ENCODE data around the gene ASAP3.

The ASAP3 gene

DNA sequence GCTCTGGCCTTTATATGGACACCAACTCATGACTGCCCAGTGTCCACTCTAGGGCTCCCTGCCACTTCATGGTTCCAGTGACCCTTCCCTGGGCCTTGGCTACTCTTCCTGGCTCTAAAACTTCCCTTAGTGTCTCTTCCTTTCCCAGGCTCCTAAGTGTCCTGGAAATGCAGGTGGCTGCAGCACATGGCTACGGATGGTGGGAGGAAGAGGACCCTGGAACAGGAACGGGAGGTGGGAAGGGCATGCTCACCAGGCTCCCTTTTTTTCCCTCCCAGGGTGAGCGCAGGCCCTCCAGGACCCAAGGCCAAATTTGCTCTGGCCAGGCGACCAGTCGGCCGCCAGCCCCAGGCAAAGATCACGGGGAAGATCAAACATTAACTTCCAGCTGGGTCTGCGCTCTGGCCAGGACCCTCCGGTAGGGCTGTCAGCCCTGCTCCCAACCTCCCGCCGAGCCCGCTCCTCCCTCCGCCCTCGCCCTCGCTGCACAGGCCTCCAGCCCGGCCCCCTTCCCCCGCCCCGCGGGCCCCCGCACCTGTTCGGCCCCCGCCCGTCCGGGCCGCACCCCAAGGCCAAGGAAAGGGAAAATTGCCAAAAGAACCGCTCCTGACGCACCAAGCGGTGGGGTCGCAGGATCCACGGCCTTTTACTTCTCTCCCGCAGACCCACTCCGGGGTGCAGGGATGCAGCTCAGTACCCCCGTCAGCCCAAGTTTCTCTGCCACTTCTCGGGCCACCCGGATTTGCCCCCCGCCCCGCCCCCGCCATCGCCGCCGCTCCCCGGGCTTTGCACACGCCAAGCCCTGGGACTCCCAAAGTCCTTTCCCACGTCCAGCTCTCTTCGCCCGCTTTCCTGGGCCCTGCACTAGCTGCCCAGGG is 60.3 kb downstream of the ASAP3 start:
- no peak for DNase-seq (ENCODE audit: low read depth)

DNA sequence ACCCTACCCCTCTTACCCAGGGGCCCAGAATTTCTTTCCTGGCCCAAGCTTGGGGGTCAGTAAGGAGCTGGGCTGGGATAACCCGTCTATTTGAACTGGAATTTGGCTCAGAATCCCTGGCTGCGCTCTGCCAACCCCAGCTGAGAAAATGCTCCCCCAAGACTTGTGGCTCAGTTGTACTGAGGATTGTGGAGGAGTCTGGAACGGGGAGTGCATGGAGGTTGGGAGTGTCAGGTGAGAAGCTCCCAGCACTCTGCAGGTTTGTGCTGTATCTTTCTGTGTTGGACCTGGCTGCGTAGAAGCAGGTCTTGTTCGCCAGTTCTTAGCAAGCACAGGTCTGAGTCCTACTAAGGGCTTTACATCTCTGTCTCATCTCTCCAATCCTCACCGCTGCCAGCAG is 61.0 kb downstream of the ASAP3 start:
- DNase-seq (ENCODE audit: low read depth): no peak

- peak; percentile 28 for DNase-seq (ENCODE audit: low read depth)
Observed at GRCh38 chr1:23422241-23422877, 61.6 kb downstream of the ASAP3 start.

DNA sequence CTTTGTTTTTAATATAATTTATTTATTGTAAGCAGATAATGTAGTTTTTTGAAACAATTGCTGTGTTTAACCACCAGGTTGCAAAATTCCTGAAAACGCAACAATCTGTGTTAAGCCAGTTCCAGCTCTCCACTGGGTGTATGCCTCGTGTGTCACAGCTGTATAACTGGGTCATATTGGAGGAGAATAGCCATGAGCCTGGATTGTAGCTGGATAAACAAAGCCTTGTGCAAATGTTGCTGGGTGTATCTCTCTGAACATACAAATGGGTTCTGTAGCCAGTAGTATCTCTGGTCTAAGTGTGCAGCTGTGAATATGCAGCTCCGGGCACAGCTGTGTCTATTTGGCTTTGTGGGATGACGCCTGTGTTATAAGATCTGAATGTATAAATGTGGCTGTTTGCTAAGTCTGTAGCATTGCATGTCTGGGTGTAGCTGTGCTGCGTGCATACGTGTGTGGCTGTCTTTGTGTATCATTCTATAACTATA is 62.2 kb downstream of the ASAP3 start:
- no peak for DNase-seq (ENCODE audit: low read depth)

- DNase-seq (ENCODE audit: low read depth): no peak
Observed at GRCh38 chr1:23421343-23421742, 62.6 kb downstream of the ASAP3 start.

GRCh38 chr1:23420778-23421177 is 63.2 kb downstream of the ASAP3 start:
- no peak for DNase-seq (ENCODE audit: low read depth)

DNA sequence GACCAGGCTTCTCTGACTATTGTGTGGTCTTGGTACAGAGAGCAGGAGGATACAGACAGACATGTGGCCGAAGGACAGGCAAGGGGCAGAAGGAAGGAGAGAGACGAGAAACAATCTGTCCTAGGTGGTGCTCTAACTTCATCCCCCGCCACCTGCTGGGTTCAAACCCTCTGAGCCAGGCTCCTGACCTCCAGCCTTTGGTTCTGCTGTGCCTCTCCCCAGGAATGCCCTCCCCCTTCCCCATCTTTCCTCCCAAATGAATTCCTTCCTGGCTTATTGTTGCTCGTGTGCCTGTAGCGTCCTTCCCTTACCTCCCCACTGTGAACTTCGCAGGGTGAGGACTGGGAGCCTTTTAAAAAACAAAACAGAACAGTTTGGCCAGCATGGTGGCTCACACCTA is 64.8 kb downstream of the ASAP3 start:
- DNase-seq (ENCODE audit: low read depth): no peak

GRCh38 chr1:23417570-23417969 is 66.4 kb downstream of the ASAP3 start:
- DNase-seq (ENCODE audit: low read depth): no peak

DNA sequence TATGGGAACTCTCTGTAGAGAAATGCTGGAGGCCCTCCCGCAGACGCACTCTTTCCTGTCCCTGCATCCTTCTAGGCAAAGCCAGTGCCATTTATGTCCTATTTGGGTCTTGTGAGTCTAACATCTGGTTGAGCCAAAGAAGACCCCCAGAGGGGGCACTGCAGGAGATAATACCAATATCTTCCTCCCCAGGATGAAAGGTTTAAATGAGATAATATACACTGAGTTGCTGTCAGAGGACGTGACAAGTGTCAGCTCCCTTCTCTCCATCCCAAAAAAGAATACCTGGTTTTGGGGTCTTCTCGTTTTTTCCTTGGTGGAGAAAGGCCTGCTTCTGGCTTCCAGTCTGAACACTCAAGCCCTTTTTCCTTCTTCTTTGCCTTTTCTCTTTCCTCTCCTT is 67.0 kb downstream of the ASAP3 start:
- DNase-seq (ENCODE audit: low read depth): no peak

DNA sequence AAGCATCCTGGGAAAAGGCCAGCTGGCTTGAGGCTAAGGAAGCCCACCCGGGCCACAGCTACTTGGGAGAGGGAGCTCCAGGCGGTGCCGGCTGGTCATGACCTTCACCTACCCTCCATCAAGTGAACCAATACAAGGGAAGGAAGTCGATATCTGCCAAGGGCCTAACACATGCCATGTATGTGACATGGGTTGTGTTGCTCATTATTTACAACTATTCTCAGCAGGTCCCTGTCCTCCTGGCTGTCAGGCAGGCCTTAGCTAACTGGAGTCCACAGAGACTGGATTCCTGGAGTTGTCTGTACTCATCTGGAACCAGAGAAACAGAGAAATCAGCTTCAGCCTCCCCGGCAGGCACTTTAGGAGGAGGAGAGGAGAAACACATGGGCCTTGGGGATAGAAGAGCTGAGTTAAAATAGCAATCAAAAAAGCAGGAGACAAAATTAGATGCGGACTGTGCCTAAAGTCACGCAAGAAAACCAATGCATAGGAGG is 75.1 kb downstream of the ASAP3 start:
- no peak for DNase-seq (ENCODE audit: low read depth)

- DNase-seq (ENCODE audit: low read depth): no peak
Observed at GRCh38 chr1:23407016-23407630, 76.9 kb downstream of the ASAP3 start.

DNA sequence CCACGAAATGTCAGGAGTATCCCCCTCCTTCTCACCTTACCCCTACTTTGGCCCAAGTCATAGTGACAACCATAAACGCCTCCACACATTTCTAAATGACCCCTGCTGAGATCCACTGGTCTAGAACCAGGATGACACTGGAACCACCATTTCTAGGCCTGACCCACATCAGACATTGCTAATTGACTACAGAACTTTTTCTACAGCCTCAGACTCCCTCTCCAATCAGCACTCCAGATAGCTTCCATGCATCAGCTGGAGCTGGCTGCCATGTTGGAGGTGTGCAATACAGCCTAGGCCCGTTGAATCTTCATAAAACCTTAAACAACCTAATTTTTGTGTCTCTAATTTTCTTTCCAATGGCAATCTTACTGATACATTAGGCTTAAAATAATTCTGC is 78.0 kb downstream of the ASAP3 start:
- DNase-seq (ENCODE audit: low read depth): no peak

GRCh38 chr1:23403735-23404486 is 80.1 kb downstream of the ASAP3 start:
- peak; percentile 80 for DNase-seq (ENCODE audit: low read depth)

GRCh38 chr1:23403355-23403734 is 80.6 kb downstream of the ASAP3 start:
- no peak for DNase-seq (ENCODE audit: low read depth)

- no peak for DNase-seq (ENCODE audit: low read depth)
Observed at GRCh38 chr1:23403038-23403336, 81.0 kb downstream of the ASAP3 start.

DNA sequence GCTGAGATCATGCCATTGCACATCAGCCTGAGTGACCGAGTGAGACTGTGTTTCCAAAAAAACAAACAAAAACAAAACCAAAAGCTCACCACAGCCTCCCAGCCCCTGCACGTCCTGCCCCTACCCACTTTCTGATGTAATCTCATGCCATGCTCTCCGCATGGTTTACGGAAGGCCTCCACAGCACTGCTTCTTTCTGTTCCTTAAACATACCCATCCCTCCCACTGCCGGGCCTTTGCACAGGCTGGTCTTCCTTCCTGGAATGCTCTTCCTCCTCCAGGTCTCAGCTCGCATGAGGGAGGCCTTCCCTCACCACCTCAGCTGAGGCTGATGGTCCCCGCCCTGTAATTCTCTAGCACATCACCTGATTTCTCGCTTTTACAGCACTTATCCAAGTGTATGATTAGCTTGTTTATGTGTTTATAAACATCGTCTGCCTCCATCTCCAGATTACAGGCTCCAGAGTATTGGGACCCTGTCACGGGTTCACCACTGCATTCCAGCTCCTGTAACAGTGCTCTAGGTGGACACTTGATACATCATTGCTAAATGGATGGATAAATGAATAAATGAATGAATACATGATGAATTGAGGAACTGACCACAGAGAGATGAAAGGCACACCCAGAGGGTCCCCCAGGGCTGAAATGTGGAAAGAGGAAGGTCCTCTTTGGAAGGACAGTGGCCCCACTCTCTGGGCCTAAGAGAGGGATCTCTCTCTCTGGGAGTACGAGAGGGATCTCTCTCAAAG is 81.5 kb downstream of the ASAP3 start:
- DNase-seq (ENCODE audit: low read depth): no peak

DNA sequence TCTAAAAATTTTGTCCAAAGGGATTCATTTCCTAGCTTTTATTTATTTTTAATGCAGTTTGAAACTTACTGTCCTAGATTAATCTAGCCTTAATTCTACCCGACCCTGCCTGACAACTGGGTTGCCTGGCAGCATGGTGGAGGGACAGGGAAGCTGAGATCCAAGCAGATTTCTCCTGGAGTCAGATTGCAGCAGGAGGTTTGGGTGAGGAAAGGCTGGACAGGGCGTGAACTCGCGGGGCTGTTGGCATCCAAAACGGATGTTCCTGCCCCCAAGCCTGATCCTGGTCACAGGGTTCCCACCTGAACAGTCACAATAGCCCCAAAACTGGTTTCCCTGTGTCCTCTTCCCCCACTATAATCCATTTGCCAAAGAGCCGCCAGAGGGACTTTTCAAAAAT is 82.7 kb downstream of the ASAP3 start:
- DNase-seq (ENCODE audit: low read depth): no peak

DNA sequence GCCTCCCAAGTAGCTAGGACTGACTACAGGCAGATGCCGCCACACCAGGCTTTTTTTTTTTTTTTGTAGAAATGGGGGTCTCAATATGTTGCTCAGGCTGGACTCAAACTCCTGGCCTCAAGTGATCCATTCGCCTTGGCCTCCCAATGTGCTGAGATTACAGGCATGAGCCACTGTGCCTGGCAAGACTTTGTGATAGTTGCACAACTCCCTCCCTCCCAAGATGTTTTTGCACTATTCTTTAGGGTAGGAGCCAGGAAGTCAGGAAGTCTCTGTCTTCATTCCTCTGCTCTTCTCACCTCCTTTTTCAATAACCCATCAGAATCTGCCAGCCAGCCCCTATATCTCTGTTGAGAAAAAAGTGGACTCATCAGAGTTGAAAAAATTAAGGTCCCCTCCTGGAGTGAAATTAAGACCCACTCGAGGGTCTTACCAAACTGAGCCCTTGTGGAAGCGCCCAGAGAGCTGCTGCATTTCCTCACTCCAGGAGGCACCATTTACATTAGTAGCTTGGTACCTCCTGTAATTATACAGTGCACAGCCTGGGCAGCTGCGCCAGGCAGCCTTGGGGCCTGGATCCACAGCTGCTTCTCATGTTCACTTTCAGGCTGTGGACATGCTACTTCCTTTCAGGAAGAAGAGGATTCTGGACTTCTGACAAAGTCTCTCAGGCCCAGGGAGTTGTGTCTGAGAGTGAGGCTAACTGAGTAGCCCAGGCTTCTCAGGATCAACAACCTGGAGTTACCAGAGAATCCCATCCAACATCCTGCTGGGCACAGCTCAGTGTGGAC is 83.5 kb downstream of the ASAP3 start:
- no peak for DNase-seq (ENCODE audit: low read depth)

- DNase-seq (ENCODE audit: low read depth): no peak
Observed at GRCh38 chr1:23399229-23399628, 84.8 kb downstream of the ASAP3 start.

GRCh38 chr1:23397908-23398307 is 86.1 kb downstream of the ASAP3 start:
- DNase-seq (ENCODE audit: low read depth): no peak

DNA sequence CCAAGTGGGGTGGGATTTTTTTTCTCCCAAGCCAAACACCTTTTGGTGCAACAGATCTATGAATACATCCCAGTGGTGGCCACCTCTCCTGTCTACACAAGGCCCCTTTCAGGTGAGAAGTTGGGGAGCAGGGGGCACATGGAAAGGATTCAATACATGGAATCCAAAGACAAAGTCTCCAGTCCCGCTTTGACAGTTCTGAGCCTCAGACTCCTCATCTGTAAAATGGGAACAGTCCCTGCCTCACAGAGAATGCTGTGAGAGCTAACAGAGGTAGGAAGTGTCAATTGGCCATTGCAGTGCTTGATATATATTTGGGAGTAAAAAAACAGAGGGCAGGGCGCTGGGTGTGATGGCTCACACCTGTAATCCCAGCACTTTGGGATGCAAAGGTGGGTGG is 87.6 kb downstream of the ASAP3 start:
- no peak for DNase-seq (ENCODE audit: low read depth)

Measured in activated T-cell treated with anti-CD3 and anti-CD28 coated beads for 1 hour (primary cell).